ENCODE measurements around the gene ZNF8.
A peak's percentile ranks its signal among the peaks of the same experiment; 100 is the strongest.
"Not testable (repeated sequence)": the region's sequence is repeated elsewhere in the genome, so short reads cannot be mapped to it uniquely, and the experiment has no call there.

ZNF8 gene

GRCh38 chr19:58278541-58279041 is at the start of gene ZNF8:
TSS of gene ZNF8 (plus strand) at chr19:58278955. CDS start at chr19:58279082, 127 bp downstream.
- peak; percentile 98 for DNase-seq

GRCh38 chr19:58229255-58229639 is 49.5 kb upstream of the ZNF8 start:
- DNase-seq, result peak; percentile 23

GRCh38 chr19:58237324-58237723 is 41.4 kb upstream of the ZNF8 start:
- no peak for DNase-seq

- no peak for DNase-seq
Observed at GRCh38 chr19:58243351-58243750, 35.4 kb upstream of the ZNF8 start.

- no peak for DNase-seq
Observed at GRCh38 chr19:58248886-58249285, 29.9 kb upstream of the ZNF8 start.

- DNase-seq, result no peak
Observed at GRCh38 chr19:58252102-58252685, 26.6 kb upstream of the ZNF8 start.

- DNase-seq, result not testable (repeated sequence)
Observed at GRCh38 chr19:58258259-58258658, 20.5 kb upstream of the ZNF8 start.

- no peak for DNase-seq
Observed at GRCh38 chr19:58261600-58261967, 17.2 kb upstream of the ZNF8 start.

- no peak for DNase-seq
Observed at GRCh38 chr19:58261968-58262921, 16.5 kb upstream of the ZNF8 start.

GRCh38 chr19:58262922-58263296 is 15.8 kb upstream of the ZNF8 start:
- DNase-seq, result no peak

- DNase-seq, result no peak
Observed at GRCh38 chr19:58265100-58265499, 13.7 kb upstream of the ZNF8 start.

GRCh38 chr19:58268344-58268743 is 10.4 kb upstream of the ZNF8 start:
- no peak for DNase-seq

GRCh38 chr19:58274771-58275201 is 4.0 kb upstream of the ZNF8 start:
- DNase-seq, result no peak

GRCh38 chr19:58275564-58275963 is 3.2 kb upstream of the ZNF8 start:
- DNase-seq, result no peak

- no peak for DNase-seq
Observed at GRCh38 chr19:58277197-58277596, 1.6 kb upstream of the ZNF8 start.

- no peak for DNase-seq
Observed at GRCh38 chr19:58277748-58278540, 811 bp upstream of the ZNF8 start.

GRCh38 chr19:58279042-58279924 is 528 bp downstream of the ZNF8 start:
- no peak for DNase-seq

GRCh38 chr19:58279925-58280316 is 1.2 kb downstream of the ZNF8 start:
- no peak for DNase-seq

- DNase-seq, result no peak
Observed at GRCh38 chr19:58284199-58284598, 5.4 kb downstream of the ZNF8 start.

- DNase-seq, result no peak
Observed at GRCh38 chr19:58291943-58292342, 13.2 kb downstream of the ZNF8 start.

GRCh38 chr19:58294743-58295374 is 16.1 kb downstream of the ZNF8 start:
- DNase-seq, result no peak

- no peak for DNase-seq
Observed at GRCh38 chr19:58296104-58296503, 17.3 kb downstream of the ZNF8 start.

All from CD4-positive, alpha-beta T cell treated with Interleukin-17A for 1 hour (primary cell).